WI38 (cell line): ENCODE data around the gene CDC26.

Source experiments
- H3K4me3 ChIP-seq: 2 replicates; pipeline ENCODE4 v1.5.1; 2011; ENCODE audit warnings: low read depth, mild to moderate bottlenecking, control low read depth, low read length
- CTCF ChIP-seq: IDR thresholded peaks from 2 replicates; pipeline ENCODE4 v1.5.1; 2012; ENCODE audit warnings: low read depth, mild to moderate bottlenecking, control low read depth, low read length

Gene CDC26

GRCh38 chr9:113313261-113313660, 37.9 kb upstream of the CDC26 start:
- no peak overlapping the region for H3K4me3 ChIP-seq
- no peak for TF ChIP-seq CTCF

GRCh38 chr9:113311961-113312360, 36.6 kb upstream of the CDC26 start:
- no peak for TF ChIP-seq CTCF
- H3K4me3 ChIP-seq: no peak overlapping the region

GRCh38 chr9:113310538-113310937, 35.2 kb upstream of the CDC26 start:
- no peak for TF ChIP-seq CTCF
- H3K4me3 ChIP-seq: no peak overlapping the region

- no peak overlapping the region for H3K4me3 ChIP-seq
- peak; percentile 64 for TF ChIP-seq CTCF
Observed at GRCh38 chr9:113309204-113309813, 33.9 kb upstream of the CDC26 start.

DNA sequence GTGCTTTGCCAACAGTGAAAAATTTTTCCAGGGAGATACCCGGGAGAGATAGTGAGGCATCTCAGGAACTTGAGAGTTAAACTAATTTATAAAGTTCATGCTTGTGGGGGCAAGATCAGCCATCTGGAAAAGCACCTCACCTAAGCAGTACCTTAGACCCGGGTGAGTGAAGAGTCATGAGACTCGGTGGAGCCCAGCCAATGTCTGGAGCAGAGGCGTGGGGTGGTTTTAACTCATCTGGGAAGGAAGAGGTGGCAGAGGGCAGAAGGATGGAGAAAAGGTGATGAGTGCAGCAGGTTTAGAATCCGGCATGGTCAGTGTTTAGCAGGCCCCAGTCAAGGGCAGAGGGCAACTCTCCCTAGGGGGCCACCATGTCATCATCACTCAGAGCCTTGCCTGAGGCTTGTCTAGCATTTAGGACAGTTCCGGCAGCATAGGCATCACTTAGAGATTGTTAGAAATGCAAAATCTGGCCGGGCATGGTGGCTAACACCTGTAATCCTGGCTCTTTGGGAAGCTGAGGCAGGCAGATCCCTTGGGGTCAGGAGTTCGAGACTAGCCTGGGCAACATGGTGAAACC, 32.1 kb upstream of the CDC26 start:
- no peak for TF ChIP-seq CTCF
- no peak overlapping the region for H3K4me3 ChIP-seq

DNA sequence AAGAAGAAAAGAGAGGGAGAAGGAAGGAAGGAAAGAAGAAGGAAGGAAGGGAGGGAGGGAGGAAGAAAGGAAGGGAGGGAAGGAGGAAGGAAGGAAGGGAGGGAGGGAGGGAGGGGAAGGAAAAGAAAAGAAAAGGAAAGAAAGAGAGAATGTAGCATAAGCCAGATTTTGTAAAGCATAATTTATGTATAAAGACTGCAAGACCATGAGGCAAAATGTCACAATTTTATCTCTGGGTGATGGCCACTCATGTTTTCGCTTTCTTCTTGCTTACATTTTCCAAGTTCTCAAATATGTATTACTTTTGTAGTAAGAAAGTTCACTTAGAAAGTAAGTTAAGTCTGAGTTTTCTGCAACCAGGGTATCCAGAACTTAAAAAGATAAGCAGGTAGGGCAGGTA, 31.2 kb upstream of the CDC26 start:
- no peak overlapping the region for H3K4me3 ChIP-seq
- no peak for TF ChIP-seq CTCF

DNA sequence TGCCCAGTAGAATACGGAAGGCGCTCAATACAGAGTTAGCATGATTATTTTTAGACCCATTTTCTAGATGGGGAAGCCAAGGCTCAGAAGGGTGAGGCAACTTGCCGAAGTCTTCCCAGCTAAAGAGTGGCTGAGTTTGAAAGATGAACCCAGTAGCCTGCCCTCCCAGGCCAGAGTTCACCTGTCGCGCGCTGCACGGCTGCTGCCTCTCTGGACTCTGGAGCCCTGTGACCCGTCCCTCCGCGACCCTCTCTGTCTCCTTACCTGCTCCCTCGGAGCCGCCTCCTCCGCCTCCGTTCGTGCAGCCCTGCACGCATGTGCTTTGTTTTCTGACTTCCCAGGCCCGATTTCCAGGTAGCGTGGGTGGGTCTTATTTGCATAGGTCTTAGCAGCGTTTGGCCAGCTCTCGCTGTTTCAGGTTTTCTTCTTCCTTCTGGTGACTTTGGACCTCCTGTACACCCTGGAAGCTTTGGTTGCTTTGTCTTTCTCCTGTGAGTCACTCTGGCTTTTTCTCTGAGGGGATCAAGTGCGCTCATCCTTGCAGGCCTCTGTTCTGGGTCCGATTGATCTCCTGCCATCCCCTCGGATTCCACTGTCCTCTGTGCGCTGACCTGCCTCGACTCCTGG, 27.5 kb upstream of the CDC26 start, which contains the start of gene RNF183:
TSS of gene RNF183 (minus strand) at position 585 of the 627 bp plus-strand sequence. CDS start 5,192 bp downstream, outside the sequence.
- TF ChIP-seq CTCF: no peak
- no peak within 1 kb of the TSS for H3K4me3 ChIP-seq
